ENCODE data around the gene PRR9.

- TF ChIP-seq POLR2AphosphoS5 (IDR thresholded peaks at IDR 0.05): no peak
- no peak for TF ChIP-seq CTCF (IDR thresholded peaks at IDR 0.05)
Observed at GRCh38 chr1:153262462-153263157, 45.2 kb downstream of the PRR9 start.

All from suprapubic skin (tissue), 3 donors.